M059J (cell line): Measurements from ENCODE around the gene BICDL1. TPM values are rescaled to one million over a fixed set of nuclear protein-coding genes. Genes with fewer than 3 reads are reported as not detected.
A peak's percentile ranks its signal among the peaks of the same experiment; 100 is the strongest.

Source experiments
- DNase-seq: peaks from one replicate; pipeline ENCODE4 v3.0.0-alpha.2; 2012; ENCODE audit warnings: low read depth
- total RNA-seq: library from RNA; depleted of rRNA; stranded (reverse); fragments of >200 nt; shearing (Covaris generic); gene quantifications from 2 replicates; pipeline ENCODE4 v1.2.3, GENCODE V29; 2014

Gene BICDL1
- total RNA-seq, 1 experiment from 2014 or later, result 0.89 TPM

DNA sequence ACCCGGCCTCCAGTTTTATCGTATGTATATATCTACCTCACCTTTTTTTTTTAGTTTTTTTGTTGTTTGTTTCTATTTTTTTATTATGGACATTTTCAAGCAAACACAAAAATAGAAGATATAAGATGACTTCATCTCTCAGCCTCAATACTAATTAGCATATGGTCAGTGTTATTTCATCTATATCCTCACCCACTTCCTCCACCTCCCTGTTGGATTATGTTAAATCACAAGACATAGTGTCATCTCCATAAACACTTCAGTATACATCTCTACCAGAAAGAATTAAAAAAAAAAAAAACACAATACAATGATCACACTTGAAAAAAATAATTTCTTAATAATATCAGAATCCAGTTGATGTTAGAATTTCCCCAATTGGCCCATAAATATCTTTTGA, 92.6 kb downstream of the BICDL1 start:
- DNase-seq, result no peak

DNA sequence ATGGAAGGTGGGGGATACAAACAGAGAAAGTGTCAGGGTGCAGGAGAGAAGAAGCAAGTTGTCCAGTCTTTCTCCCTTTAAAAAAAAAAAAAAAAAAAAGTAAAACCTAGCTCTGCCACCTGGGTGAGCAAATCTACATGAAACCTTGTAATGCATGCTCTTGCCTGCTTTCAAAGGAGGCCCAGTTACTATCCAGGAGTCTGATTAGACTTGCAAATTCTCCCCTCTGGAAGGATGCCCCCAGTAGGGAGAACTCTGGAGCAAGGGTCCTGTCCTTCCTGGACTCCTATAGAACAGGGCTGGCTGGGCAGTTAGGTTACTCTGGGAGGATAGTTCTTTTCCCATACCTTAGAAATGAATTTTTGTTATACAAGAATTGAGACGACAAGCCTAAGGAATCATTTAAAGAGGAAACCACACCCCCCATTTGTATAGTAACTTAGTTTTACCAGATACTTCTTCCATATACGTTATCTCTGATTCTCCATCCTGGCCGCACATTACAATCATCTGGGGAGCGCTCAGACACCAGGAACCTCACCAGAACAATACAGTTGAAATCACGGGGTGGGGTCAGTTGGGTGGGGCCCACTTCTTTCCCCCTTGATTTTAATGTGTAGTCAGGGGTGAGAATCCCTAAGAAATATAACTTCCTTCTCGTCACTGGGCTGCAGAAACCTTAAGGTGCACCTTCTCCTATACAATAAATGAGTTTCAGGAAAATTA, 97.0 kb downstream of the BICDL1 start:
- DNase-seq, result no peak

DNA sequence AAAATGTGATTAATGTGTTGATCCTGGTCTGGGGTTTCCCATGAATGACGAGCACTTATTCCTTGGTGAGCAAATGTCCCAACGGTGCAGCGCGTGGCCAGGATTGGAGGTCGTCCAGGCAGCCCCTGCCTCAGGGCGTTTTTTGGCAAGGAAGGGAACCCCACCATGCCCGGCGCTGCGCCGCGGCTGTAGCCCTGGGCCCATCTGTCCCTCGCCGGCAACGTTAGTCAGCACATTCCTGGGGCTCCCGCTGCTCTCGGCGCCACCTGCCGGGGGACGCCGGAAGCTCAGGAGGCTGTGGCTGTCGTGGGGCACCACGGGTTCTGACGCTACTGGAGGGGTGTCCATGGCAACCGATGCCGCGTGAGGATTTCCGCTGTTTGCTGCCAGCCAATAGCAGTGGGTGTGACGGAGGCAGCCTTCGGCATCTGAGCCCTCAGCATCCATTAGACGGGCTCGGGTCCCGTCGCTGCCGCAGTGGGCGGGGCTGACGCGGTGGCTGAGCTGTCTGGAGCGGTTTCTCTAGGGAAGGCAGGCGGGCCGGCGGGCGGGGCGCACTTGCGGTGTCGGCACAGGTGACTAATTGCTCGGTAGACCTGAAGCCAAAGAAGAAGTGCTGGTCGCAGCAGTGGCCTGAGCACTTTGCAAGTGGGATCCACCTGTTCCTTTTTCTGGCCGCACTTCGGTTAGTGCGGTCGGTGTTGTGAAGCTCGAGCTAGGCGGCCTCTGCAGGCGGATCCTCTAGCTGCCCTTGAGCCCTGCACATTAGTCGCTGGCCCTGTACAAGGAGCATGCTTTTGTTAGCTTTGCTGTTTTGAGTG, 98.0 kb downstream of the BICDL1 start:
- DNase-seq, result peak; percentile 98

DNA sequence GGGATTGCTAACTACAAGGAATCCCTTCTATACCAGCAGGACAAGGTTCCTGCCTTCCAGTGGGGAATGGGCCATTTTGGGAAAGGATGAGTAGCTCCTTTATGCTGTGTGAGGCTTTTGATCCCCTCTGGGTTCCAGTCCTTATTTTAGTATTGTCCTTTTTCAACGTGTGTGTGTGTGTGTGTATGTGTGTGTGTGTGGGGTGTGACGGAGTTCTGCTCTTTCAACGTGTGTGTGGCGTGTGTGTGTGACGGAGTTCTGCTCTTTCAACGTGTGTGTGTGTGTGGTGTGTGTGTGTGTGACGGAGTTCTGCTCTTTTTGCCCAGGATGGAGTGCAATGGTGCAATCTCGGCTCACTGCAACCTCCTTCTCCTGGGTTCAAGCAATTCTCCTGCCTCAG, 100.1 kb downstream of the BICDL1 start:
- DNase-seq, result no peak

DNA sequence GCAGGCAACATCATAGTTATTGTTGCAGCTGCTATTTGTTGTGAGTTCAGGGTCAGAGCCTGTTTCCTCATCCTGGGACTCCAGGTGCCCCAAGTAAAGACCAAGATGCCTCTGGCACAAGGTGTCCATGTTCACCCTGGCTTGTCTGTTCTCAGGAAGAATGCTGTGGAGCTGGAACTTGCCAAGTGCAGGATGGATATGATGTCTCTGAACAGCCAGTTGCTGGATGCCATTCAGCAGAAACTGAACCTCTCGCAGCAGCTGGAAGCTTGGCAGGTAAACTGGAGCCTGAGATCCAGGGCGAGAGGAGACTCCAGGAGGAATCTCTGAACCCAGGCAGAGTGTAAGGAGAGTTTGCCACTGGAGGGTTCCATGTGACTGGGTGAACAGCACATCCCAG, 100.8 kb downstream of the BICDL1 start:
- DNase-seq, result no peak

DNA sequence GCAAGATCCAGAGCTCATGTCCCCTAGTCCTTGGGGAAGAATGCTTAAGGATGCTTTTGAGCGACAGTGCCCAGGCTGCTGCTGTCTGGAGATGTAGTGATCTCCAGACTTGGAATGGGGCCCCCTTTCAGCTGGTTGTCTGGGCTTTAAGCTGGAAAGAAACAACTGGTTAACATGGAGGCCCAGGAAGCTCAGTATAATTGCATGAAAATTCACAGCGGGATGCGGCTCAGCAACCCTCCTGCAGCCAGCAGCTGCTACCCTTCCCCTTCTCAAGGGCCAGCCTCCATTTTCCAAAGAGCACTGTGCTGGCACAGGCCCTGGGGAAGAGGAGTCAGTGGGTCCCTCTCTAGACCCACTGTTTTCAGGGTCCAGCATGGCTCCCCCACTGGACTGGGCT, 101.2 kb downstream of the BICDL1 start:
- DNase-seq, result no peak

DNA sequence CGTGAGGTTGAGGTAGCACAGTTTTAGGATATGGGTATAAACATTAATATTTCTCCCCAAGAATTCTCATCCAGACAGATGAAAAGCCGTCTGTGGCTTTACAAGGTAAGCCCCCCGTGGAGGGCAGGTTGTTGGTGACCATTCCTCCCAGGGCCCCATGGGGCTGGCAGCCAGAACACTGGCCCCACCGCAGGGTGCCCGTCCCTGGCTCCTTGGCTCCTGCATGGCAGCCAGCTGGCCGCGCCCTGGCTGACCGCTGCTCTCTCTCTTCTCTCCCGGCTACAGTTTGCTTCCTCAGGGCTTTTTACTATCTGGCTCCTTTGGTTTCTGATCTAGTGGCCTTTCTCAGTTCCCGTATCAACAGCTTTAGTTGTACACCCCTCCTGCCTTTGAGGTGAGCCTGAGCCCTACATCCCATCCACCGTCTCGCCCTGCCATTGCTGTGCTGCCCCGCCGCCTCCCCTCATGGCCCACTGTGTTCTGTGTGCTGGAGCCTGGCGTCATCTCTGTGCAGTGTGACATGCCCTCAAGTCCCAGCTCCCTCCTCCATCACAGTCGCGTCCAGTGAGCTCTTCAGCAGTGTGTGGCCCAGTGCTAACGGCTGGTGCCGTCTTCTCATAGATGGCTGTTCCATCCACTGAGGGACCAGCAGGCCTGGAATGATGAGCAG, 101.7 kb downstream of the BICDL1 start:
- DNase-seq, result no peak

DNA sequence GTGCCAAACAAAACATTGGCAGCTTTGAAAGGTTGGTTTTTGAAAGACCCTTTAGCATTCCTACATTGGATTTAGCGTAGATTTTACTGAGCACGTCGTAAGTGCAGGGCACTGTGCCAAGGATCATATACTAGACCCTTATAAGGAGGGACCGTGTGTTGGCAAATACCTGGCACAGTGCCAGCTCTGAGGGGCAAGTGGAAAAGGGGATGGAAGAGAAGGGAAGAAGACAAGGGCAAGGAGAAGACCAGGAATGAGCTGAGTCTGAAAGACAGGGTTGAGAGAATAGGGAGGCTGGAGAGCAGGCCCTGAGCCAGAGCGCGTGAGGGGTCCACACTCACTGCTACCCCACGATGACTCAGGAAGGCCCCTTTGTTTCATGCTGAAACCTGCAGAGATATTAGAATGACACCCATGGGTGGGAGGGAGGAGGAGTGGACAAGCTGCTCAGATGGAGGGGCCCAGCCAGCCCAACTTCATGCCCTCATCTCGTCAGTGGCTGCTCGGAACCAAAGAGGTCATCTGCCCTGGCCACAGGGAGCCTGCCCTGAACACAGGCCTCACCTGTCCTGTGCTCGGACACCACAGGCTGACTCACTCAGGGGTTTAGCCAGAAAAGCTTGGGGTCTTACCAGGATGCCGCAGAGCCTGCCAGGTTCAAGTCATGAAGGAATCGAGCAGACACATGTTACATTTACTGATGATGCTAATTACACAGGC, 102.5 kb downstream of the BICDL1 start:
- DNase-seq, result no peak

DNA sequence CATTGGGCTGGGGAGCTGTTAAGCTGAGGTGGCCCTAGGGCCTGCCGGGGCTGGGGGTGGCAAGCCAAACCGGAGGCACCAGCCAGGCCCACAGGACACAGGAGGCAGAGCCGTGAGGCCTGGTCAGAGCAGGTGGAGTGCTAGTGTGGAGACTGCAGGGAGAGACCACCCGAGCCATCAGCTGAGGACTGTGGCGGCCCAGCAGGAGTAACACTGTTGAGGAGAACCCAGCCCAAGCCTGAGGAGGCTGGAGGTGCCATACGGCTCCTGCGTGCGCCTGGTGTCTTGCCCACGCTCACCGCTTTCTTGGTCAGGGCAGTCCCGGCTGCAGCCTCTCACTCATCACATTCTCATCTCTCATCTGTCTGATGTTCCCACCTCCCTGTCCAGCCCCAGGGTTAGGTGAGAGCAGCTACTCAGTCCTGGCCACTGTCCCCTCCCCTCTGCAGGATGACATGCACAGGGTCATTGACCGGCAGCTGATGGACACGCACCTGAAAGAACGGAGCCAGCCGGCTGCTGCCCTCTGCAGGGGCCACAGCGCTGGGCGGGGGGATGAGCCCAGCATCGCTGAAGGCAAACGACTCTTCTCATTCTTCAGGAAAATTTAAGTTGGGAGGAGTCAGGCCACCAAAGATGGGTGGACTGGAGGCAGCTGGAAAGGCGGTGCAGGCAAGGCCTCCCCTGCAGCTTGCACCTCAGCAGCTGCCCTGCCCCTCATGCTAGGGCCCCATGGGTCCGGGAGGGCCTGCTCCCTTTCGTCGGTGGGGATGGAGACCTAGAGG, 103.7 kb downstream of the BICDL1 start:
- DNase-seq, result no peak

DNA sequence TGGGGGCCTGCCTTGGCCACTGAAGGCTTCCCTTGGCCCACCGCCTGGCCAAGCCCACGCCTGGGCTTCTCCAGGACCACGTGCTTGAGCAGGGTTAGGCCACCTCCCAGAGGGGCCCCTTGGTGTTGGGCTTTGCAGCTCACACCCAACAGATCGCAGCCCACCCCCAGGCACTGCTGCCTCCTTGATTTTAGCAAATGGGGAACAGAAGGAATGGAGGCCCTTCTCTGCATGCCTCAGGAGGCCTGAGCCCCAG, 104.2 kb downstream of the BICDL1 start:
- DNase-seq, result no peak

DNA sequence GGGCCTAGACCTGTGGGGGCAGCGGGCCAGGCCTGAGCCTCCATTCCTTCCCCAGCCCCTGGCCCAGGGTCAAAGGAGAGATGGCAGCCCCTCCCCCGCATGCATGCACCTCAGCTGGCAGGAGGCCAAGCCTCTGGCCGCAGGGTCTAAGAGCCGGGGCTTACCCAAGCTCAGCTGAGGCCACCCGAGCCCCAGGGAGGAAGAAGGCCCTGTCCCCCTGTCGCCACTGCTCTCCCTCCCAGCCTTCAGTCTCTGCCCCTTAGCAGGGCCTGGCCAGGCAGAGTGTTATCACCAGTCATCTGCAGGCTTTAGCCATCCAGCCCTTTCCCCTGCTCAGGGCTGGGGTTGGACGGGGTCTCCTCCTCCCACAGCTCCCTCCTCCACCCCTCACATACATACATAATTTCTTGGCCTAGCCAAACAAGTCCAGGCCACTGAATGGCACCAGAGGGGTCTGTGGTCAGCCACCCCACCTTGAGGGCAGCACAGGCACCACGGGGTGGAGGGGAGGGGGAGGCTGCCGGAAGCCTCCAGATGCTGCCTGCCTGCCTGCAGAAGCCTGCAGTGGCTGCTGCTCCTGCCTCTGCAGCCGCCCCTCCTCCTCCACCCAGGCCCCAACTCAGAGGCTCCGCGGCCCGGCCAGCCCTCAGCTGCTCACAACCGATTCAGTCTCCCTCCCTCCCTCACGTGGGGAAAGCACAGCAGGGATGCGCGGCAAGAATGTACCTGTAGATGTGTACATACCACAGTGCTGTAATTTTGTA, 104.7 kb downstream of the BICDL1 start:
- DNase-seq, result no peak

DNA sequence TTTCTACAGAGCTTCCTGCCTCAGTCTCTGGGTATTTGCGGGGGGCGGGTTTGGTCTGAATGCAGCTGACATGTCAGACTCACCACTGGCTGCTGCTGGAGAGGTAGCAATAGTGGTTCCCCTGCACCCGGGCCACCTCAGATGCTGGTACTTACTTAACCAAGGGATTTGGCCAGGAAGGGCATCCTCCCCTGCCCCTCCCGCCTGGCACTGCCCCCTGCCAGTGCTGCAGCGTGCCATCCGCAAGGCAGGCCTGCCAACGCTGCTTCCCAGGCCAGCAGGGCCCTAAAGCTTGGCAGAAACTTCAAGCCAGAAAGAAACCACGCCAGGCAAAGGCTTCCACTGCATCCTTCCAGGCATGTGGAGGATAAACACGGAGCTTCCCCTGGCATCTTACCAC, 105.4 kb downstream of the BICDL1 start:
- DNase-seq, result no peak

DNA sequence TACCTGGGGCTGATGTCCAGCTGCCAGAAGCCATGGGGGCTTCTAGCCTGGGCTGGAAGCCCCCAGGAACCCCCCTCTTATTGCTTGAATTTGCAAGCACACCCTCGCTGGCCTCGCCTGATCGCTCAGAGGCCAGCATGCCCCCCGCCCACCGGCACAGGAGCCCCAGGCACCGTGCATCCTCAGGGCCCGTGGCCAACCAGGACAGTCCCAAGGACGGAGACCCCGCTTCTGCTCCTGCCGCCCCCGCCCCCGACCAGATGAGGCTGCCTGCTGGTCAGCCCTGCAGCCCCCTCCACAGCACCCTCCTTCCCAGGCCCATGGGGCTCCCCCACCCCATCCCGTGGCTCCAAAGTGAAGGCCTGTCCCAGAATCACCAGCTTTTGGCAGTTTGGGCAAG, 106.3 kb downstream of the BICDL1 start:
- DNase-seq, result no peak

DNA sequence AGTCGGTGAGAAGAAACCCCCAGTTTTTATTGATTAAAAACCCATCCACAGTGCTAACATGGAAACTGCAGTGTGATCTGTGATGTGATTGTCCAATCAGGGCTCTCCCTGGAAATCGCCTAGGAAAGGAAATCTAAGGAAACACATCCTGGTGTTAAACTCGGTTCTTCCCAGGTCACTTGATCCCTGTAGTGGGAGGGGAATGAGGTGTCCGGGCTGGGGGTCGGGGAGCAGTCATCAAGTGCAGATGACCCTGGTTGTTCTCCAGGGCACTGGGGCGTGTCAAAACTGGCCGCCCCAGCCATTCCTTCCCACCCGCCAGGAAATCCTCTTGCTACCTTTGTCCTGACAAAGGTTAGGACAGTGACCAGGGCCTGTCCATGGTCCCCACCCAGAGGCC, 106.7 kb downstream of the BICDL1 start:
- no peak for DNase-seq

DNA sequence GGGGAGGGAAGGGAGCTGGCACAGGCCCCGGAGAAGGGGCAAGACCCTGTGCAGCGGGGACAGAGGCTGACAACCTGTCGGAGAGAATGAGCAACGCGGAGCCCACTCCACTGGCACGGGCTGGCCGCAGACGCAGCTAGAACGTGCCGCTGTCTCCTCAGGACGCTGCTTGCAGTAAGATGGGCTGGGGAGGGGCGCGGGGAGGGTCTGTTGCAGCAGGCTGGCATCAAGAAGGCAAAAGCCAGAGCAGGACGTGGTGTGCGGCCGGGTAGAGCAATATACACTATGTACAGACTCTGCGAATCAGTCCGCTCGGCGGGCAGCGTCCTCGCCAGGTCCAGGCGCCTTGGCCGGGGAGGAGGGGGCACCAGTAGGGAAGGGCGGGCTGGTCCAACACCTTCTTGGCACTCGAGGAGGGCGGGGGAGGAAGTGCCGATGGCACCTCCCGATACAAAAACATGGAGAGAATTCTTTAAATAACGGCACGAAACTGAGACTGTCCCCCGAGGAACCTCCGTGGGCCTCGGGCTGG, 107.7 kb downstream of the BICDL1 start:
- no peak for DNase-seq

DNA sequence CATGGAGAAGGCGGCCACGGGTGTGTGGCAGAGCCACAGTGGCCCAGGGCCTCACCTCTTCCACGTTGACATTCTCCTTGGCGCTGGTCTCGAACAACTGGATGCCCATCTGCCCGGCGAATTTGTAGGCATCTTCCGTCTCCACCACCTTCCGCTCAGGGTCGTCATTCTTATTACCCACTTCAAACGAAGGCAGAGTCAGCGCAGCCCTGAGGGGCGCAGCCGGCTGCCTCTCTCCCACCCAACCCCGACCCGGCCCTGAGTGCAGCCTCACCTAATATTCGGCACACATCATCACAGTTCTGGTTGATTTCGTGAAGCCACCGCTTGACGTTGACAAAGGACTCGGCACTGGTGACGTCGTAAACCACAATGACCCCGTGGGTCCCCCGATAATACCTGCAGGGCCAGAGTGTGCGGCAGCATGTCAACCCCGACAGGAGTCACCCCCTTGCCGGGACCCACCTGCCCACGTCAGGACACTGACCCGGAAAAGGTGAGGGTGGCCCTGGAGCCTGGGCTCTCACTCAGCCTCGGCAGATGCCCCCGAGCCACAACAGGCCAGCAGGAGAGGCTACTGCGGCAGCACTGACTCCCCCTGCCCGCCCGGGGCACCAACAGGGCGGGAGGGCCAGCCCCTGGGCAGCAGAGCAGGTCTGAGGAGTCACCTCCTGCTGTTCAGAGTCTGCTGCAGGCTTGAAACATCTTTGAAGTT, 109.9 kb downstream of the BICDL1 start:
- no peak for DNase-seq

DNA sequence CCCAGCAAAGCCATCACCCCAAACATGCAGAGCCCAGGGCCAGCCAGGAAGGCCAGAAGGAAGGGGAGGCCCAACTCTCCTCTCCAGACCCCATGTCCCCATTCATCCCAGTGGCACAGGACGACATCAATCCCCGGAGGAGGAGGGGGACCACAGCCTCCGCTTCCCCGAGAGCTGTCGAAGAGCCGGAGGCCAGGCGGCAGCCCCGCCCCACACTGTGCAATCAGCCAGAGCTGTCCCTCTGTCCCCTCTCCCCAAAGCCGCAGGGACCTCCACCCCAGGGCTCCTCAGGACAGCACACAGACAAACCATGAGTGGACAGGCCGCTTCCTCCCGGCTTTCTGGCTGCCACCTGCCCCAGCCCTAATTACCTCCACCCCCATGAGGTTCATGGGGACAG, 110.7 kb downstream of the BICDL1 start:
- no peak for DNase-seq

DNA sequence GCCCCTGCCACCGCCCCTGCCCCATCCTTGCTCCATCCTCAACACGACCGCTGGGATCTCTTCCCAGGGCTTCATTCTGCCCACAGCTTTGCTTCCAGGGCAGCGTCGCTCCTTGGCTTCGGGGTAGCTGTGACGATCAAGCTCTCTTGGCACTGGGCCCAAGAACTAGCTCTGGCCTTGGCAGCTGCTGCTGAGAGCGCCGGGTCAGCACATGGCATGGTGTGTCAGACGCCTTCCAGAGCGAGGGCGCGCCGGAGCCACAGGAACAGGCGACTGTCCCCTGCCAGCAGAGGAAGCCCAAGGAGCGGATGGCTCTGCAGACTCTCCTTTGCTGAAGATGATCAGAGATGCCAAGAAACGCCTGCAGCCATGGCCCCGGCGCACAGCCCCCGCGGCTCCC, 111.6 kb downstream of the BICDL1 start:
- no peak for DNase-seq

DNA sequence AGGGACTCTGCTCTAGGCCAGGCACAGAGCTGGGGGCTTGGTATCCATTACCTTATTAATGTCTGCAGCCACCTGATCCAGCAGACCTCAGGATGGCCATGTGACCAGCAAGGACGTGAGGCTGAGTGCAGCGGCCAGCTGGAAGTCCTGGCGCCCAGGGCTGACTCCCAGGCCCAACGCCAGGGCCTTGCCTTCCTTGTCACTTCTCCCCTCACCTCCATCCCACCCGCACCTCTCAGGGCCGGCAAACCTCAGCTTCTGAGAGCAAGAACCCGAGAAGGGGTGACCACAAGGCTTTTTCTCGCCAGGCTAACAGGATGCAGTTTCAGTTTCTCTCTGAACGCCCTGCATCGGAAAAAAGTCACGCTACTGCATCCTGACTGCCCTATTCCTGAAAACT, 112.1 kb downstream of the BICDL1 start:
- no peak for DNase-seq

DNA sequence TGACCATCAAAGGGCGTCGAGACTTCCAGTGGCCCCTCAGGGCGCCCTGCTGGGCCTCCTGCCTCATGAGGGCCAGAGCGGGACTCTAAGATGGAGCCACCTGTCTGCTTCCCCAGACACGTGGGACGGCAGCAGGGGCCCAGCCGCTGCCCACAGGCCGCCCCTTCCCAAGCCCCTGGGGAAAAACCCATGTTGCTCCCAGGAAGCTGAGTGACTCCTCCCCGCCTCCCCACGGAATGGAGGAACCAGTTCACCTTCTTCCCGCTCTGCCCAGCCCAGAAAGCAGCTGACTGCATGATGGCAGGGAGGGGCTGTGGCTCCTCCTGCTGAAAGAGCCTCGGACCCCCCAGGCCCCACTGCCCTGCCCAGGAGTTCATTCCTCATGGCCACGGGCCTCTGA, 112.6 kb downstream of the BICDL1 start:
- no peak for DNase-seq
